Motor neuron (in vitro differentiated cells): ENCODE results near the gene GPLD1. TPM values are rescaled to one million over a fixed set of nuclear protein-coding genes. Genes with fewer than 3 reads are reported as not detected.

Experiments used
- ATAC-seq, 8 experiments: fragments of 200-7000 bp; cut with Tn5 transposase; replicated peaks in 6 of 8; 2 replicates each; pipeline ENCODE4 v1.8.0; 2021; ENCODE audit warnings: mild to moderate bottlenecking in 8 of 8, moderate library complexity in 8 of 8
- H3K27ac ChIP-seq, 2 donors: fragments of 250-450 bp; sonication (Bioruptor Pico); 2 replicates each; pipeline ENCODE4 v1.9.0; 2021; ENCODE audit warnings: antibody characterized with exemption in 2 of 2, mild to moderate bottlenecking in 2 of 2, moderate library complexity in 1 of 2
- H3K4me1 ChIP-seq, 2 donors: fragments of 250-450 bp; sonication (Bioruptor Pico); replicated peaks in 1 of 2; 2 replicates each; pipeline ENCODE4 v1.6.1; 2021; ENCODE audit warnings: antibody characterized with exemption in 2 of 2, mild to moderate bottlenecking in 2 of 2, moderate library complexity in 1 of 2
- H3K4me3 ChIP-seq, 5 donors: fragments of 250-450 bp; sonication (Bioruptor Pico); 2 replicates each; pipeline ENCODE4 v1.9.0; 2021; ENCODE audit warnings: antibody characterized with exemption in 5 of 5, mild to moderate bottlenecking in 5 of 5, moderate library complexity in 4 of 5
- WGBS, 10 experiments: fragments of 450-650 bp; shearing (Covaris generic); methylation state at CpG; one replicate each; pipeline ENCODE4 v1.0.0; 2022; 5-methylcytosine and 5-hydroxymethylcytosine counted together
- in situ Hi-C, 9 experiments: fragments of 400-800 bp; cut with MboI; loops; one replicate each; pipeline ENCODE4 v1.15.0; 2021; ENCODE audit warnings: low sequenced_read_pairs in 9 of 9, low pct_unique_long_range_greater_than_20kb in 2 of 9; ENCODE audit not compliant: unreplicated experiment in 9 of 9
- total RNA-seq, 8 experiments: library from RNA; unstranded; fragments of 300-600 nt; gene quantifications; 2 replicates each; pipeline versions ENCODE4 v1.2.3 to v1.2.4, GENCODE V29; 2022

The GPLD1 gene
- total RNA-seq, 8 experiments from 2014 or later = 1.0 to 7.3 (median 4.9) TPM; not detected in 1

DNA sequence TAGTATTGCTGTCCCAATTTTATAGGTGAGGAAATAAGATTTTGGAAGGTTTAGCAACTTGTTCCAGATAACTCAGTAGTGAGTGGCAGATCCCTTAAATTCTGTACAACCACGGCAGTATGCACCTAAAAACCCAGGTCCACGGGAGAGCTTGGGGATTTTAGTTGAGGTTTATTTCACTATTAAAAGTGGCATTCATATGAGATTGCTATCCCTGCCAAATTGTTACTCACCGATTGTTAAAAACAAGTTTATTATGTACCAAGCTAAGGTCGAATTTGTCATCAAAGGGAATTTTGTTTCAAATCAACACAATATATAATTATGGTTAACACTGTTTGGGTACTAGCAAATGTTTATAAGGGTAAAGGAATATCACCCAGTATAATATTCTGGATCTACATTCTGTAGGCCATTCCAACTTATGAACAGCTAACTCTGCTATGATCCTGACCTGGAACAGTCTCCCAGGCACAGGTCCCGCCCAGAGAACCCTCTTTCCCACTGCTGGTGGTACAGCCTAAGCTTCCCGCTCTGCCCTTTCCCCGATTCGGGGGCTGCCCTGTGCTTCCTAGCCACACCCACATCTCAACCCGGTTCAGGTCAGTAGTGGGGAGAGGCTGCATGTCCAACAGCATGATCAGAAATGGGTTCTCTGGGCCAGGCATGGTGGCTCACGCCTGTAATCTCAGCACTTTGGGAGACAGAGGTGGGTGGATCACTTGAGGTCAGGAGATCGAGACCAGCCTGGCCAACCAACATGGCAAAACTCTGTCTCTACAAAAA is 24.9 kb downstream of the GPLD1 start:
- H3K4me1 ChIP-seq = no peaks in the 10 kb centered on the region
- WGBS, 10 experiments = 19 to 100% (median 80%) methylated on average over 2 to 9 of the region's 11 CpGs
- no peak for ATAC-seq
- H3K4me3 ChIP-seq = no peak overlapping the region
- in situ Hi-C loops = no loop called here
- no peak overlapping the region for H3K27ac ChIP-seq

DNA sequence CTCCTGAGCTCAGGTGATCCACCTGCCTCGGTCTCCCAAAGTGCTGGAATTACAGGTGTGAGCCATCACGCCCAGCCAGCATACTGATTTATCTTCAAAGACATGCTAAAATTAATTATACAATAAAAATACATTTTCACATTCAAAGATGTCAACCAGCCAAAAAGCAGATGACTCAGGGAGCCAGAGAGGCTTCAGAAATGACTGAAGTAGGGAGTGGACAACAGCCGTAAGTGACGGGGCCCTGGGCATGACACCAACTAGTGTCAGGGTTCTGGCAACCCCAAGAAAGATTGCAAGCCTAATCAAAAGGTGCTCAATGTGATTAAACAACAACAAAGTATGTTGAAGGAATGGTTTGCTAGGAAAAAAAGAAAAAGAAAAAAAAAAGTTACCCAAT is 28.4 kb downstream of the GPLD1 start:
- no peak overlapping the region for H3K4me3 ChIP-seq
- no peak for ATAC-seq
- 26 to 91% (median 86%) methylated on average over 2 to 4 of the region's 4 CpGs; no CpG with 5 or more reads in 5 of the 10 experiments for WGBS, 10 experiments
- in situ Hi-C loops = no loop called here
- no peaks in the 10 kb centered on the region for H3K4me1 ChIP-seq
- H3K27ac ChIP-seq = no peak overlapping the region

DNA sequence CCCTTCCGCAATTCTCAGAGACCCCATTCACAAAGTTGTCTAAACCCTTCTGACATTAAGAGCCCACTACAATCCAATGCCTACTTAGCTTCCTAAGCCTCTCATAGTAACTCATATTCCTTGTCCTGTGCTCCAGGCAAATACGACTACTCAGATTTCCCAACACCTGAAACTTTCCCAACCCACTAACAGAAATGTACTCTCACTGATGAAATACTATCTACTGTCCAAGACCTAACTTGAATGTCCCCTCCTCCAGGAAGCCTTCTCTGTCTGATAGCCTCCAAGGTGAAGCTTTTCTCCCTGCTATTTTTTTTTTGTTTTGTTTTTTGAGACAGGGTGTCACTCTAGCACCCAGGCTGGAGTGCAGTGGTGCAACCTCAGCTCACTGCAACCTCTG is 30.4 kb downstream of the GPLD1 start:
- no peak for ATAC-seq
- 0 to 100% (median 90%) methylated on average over 1 to 2 of the region's 2 CpGs; no CpG with 5 or more reads in 1 of the 10 experiments for WGBS, 10 experiments
- in situ Hi-C loops = no loop called here
- Histone ChIP-seq H3K27ac (no peak overlapping the region), H3K4me1 (no peaks in the 10 kb centered on the region), H3K4me3 (no peak overlapping the region)

DNA sequence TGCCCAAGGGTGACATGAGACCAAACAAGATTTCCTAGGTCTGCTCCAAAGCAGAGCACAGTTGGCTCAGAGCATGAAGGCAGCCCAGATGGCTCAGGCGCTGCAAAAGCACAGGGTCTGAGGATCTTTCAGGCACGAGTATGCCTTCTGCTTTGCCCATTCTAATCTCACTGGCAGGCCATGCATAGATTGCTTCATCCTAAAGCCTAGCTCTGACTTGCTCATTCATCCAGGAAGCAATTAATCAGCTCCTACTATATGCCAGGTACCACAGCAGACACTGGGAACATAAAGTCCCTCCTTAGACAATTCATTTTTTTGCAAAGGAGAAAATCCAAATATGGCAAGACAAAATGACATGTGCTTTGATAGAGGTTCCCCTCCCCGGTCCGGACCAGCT is 31.2 kb downstream of the GPLD1 start:
- no peaks in the 10 kb centered on the region for H3K4me1 ChIP-seq
- H3K27ac ChIP-seq = no peak overlapping the region
- in situ Hi-C loops = no loop called here
- ATAC-seq = no peak
- 23 to 100% (median 57%) methylated on average over 1 to 4 of the region's 4 CpGs; no CpG with 5 or more reads in 5 of the 10 experiments for WGBS, 10 experiments
- no peak overlapping the region for H3K4me3 ChIP-seq

DNA sequence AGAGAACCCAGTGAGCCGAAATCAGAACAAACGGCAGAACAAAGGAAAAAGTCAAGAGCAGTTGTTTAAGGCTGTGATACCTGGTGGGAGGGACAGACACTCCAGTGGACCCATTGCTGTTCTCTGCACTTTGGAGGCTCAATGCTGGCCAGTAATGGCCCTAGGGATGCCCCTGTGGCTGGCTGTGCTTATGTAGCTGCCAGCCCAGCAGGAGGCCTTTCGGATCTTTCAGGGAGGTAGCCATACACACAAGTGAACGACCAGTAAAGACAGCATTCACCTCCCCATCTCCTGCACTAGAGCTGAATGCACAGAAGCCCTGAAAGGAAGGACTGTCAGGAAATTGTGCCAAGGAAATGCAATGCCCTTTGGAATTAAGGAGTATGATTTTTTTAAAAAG is 34.3 kb downstream of the GPLD1 start:
- H3K27ac ChIP-seq = no peak overlapping the region
- no peak overlapping the region for H3K4me3 ChIP-seq
- in situ Hi-C loops = no loop called here
- no peaks in the 10 kb centered on the region for H3K4me1 ChIP-seq
- ATAC-seq = no peak
- WGBS, 10 experiments = 17 to 100% (median 67%) methylated on average over 1 to 4 of the region's 4 CpGs; no CpG with 5 or more reads in 3 of the 10 experiments

DNA sequence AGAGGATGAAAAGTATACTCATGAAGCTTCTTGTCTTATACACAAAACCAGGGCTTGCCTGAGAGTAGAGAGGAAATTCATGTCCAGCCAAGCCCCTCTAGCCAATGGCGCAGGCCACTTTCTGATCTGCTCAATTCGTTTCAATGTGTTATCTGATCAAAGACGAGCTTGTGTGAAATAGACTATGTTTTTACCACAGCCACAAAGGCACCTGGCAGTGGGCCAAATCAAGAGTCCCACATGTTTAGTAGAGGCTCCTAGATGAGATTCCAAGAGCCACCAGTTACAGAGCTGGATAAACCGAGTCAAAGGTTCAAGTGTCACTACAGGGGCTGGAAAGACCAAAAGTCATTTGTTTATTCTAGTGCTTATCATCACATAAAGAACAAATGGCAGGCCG is 34.9 kb downstream of the GPLD1 start:
- in situ Hi-C loops = no loop called here
- Histone ChIP-seq H3K27ac (no peak overlapping the region), H3K4me1 (no peaks in the 10 kb centered on the region), H3K4me3 (no peak overlapping the region)
- 25 to 100% (median 80%) methylated on average over 1 to 4 of the region's 5 CpGs for WGBS, 10 experiments
- ATAC-seq = no peak

DNA sequence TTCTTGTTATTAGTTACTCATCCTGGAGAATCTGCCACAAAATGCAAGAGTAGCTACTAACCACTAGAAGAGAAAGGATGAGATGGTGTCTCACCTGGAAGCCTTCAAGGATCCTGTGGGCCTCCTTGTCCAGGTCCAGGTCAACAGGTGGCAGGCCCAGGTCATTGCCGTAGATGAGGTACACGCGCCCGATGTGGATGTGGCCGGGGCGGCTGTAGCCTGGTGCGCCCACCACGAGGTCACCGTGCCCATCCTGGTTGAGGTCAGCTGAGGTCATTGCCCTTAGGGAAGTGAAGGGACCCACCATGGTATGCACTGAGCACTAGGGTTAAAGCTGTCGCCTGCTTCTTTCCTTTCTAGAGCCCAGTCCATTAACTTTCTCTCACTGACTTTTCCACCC is 35.5 kb downstream of the GPLD1 start:
- Histone ChIP-seq H3K4me3 (no peak overlapping the region), H3K4me1 (no peaks in the 10 kb centered on the region), H3K27ac (no peak overlapping the region)
- WGBS, 10 experiments = 50 to 100% (median 93%) methylated on average over 1 to 7 of the region's 10 CpGs; no CpG with 5 or more reads in 4 of the 10 experiments
- ATAC-seq = no peak
- in situ Hi-C loops = no loop called here

DNA sequence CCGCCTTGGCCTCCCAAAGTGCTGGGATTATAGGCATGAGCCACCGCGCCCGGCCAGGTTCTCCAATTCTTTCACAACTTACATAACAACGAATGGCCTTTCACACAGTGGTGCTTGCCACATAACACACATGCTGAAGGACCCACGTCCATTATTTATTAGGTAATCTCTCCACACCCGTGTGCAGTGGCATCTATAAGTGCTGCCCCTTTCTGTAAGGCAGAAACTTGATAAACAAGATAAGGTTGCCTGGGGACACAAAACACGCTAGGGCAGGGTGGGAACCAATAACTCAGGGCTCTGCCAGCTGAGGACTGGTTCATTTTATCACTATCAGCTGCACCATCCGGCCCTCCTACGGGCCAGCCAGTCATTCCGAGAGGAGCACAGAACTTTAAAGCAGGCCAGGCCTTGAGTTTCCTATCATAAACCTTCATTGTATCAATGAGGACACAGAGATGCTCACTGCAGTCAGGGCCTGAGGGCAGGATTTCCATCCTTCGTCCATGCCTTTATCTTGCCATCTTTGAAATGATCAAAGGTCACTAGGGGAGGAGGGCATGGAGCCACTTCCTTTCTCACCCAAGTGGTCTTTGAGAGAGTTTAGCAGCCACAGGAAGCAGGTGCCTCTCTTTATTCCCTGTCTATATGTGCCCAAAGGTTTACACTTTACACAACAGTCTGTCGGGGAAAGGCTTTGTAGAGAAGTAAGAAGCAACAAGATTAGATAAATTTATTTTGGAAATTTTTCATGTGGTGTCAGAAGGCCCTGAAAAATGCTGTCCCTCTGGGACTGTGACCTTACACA is 37.6 kb downstream of the GPLD1 start:
- in situ Hi-C loops = no loop called here
- 58 to 100% (median 87%) methylated on average over 2 to 10 of the region's 13 CpGs; no CpG with 5 or more reads in 1 of the 10 experiments for WGBS, 10 experiments
- no peak for ATAC-seq
- Histone ChIP-seq H3K27ac (no peak overlapping the region), H3K4me3 (no peak overlapping the region), H3K4me1 (no peaks in the 10 kb centered on the region)

DNA sequence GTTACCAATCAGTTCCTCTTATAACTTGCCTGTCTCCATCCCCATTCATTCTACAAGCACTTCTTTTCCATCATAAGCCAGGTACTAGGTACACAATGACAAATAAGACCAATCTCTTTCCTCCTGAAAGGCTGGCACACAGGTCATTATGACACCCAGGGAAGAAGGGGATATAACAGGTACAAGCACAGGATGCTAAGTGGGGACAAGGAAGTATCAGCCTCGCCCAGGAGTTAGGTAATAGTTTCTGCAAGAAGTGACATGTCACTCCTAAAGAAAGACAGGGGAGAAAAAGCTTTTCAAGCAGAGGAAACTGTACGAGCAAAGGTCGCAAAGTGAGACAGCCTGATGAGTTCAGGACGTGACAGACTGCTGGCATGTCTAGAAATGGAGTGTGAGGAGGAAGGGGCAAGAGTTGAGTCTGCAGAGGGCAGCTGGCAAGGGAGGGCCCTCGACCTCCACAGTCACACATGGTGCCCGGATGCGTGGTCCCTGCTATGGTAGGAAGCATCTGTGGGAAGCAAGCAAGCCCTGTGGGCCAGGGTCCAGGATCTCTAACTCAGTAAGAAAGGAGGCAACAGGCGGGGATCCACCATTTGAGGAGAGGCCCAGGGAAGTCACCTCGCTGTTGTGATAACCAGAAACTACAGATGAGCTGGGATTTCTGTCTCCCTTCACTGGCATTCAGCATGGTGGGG is 40.4 kb downstream of the GPLD1 start:
- WGBS, 10 experiments = 27 to 82% (median 64%) methylated on average over 2 to 8 of the region's 9 CpGs
- no peaks in the 10 kb centered on the region for H3K4me1 ChIP-seq
- no peak for ATAC-seq
- no peak overlapping the region for H3K4me3 ChIP-seq
- in situ Hi-C loops = loop anchor here in 1 of 9 experiments (25.0 kb wide), 1 partner anchor 238 kb away; no protein-coding TSS in a partner anchor
- no peak overlapping the region for H3K27ac ChIP-seq

DNA sequence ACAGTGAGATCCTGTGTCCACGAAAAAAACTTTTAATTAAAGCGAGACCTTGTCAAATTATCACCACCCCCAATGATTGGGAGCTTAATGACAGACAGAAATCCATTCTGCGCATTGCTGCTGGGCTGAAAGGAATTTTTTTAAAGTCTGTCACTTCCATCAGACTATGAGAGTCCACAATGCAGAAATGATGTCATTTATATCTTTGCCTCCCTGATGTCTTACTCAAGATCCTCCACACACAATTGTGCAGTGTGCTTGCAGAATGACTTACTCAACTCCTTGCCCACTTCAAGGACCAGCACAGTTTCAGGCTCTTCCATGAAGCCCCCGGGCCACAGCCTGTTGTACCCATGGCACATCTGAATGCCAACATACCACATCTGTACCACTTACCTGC is 41.0 kb downstream of the GPLD1 start:
- in situ Hi-C loops = loop anchor here in 1 of 9 experiments (25.0 kb wide), 1 partner anchor 239 kb away; no protein-coding TSS in a partner anchor
- no peak for ATAC-seq
- WGBS, 10 experiments = 0 to 85% (median 40%) methylated on average over 1 to 4 of the region's 4 CpGs; no CpG with 5 or more reads in 1 of the 10 experiments

DNA sequence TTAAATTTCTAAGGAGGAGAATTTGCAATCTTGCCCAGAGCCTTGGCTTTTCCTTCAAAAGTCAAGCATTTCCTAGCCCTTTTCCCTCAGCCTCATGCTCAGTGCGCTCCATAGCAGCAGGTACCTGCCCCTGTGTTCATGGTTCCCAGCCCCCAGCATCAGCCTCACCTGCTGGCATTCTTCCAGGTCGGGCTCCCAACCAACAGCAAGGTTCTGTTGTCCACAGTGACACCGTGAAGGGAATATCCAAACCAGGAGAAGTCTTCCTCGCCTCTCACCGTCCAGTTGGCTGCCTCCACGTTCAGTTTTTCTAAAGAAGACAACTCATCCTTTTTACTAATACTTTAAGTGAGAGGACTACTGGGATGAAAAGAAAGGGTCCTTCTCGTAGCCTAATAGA is 42.7 kb downstream of the GPLD1 start:
- ATAC-seq = no peak
- 0 to 100% (median 81%) methylated on average over 1 to 7 of the region's 7 CpGs; no CpG with 5 or more reads in 1 of the 10 experiments for WGBS, 10 experiments
- no peak overlapping the region for H3K4me3 ChIP-seq
- H3K4me1 ChIP-seq = no peaks in the 10 kb centered on the region
- in situ Hi-C loops = loop anchor here in 1 of 9 experiments (25.0 kb wide), 1 partner anchor 241 kb away; no protein-coding TSS in a partner anchor
- no peak overlapping the region for H3K27ac ChIP-seq

More for the DNA sequence above, 41.0 kb downstream of the GPLD1 start:
- Histone ChIP-seq H3K27ac (no peak overlapping the region), H3K4me3 (no peak overlapping the region), H3K4me1 (no peaks in the 10 kb centered on the region)

DNA sequence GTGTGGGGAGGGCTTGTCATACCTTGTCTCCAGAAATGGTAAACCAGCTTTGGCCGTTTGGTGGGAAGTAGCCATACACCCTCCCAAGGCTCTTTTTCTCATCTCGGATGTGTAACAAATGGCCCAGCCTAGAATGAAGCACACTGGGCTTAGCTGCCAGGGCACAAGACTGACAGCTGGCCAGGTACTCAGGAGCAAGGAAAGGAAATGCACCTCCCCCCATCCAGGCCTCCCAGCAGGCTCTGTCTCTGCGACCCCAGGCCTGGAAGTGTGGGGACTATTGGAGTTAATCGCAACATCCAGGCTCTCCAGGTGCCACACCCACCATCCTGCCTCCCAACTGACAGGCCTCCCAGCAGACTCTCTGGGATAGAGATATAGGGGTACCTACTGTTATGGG is 43.7 kb downstream of the GPLD1 start:
- Histone ChIP-seq H3K4me3 (no peak overlapping the region), H3K27ac (no peak overlapping the region), H3K4me1 (no peaks in the 10 kb centered on the region)
- in situ Hi-C loops = loop anchor here in 1 of 9 experiments (25.0 kb wide), 1 partner anchor 242 kb away; no protein-coding TSS in a partner anchor
- ATAC-seq = no peak
- 25 to 100% (median 80%) methylated on average over 1 to 2 of the region's 4 CpGs; no CpG with 5 or more reads in 7 of the 10 experiments for WGBS, 10 experiments
